GM18858 (cell line): Measurements from ENCODE around the gene ADGRA3.

ENCODE experiments used
- ATAC-seq: cut with Tn5 transposase; IDR thresholded peaks from one replicate; pipeline ENCODE4 v1.9.1; 2021; ENCODE audit not compliant: unreplicated experiment

Gene ADGRA3, protein sequence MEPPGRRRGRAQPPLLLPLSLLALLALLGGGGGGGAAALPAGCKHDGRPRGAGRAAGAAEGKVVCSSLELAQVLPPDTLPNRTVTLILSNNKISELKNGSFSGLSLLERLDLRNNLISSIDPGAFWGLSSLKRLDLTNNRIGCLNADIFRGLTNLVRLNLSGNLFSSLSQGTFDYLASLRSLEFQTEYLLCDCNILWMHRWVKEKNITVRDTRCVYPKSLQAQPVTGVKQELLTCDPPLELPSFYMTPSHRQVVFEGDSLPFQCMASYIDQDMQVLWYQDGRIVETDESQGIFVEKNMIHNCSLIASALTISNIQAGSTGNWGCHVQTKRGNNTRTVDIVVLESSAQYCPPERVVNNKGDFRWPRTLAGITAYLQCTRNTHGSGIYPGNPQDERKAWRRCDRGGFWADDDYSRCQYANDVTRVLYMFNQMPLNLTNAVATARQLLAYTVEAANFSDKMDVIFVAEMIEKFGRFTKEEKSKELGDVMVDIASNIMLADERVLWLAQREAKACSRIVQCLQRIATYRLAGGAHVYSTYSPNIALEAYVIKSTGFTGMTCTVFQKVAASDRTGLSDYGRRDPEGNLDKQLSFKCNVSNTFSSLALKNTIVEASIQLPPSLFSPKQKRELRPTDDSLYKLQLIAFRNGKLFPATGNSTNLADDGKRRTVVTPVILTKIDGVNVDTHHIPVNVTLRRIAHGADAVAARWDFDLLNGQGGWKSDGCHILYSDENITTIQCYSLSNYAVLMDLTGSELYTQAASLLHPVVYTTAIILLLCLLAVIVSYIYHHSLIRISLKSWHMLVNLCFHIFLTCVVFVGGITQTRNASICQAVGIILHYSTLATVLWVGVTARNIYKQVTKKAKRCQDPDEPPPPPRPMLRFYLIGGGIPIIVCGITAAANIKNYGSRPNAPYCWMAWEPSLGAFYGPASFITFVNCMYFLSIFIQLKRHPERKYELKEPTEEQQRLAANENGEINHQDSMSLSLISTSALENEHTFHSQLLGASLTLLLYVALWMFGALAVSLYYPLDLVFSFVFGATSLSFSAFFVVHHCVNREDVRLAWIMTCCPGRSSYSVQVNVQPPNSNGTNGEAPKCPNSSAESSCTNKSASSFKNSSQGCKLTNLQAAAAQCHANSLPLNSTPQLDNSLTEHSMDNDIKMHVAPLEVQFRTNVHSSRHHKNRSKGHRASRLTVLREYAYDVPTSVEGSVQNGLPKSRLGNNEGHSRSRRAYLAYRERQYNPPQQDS (N-terminal part only)

DNA sequence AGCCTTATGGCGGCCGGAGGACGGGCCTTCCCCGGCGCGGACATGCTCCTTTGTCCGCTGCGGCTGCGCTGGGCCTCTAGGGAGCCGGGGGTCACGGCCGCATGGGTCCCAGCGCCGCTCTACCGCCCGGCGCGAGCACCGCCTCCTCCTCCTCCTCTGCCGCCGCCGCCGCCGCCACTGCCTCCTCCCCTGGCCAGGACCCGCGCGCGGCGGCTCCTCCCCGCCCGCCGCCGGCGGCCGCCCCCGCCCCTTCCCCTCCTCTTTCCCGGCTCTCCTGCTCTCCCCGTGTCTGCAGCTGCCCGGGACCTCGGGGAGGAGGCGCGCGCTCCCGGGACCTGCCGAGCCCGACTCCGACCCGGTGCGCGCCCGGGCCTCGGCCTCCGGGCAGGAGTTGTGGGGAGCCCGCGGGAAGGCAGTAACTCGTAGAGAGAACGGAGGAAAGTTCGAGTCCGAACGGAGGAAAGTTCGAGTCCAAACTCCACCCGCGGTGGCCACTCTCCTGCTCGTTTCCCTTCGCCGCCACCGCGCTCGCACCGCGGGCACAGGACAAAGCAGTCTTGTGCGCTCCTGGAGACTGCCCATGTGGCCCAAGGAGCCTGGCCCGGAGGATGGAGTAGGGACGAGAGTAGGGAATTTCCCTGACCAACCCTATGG is at the start of gene ADGRA3:
TSS of gene ADGRA3 (minus strand) at position 179 of the 654 bp plus-strand sequence. CDS start 282 bp downstream, outside the sequence.
- no peak for ATAC-seq

- ATAC-seq, result no peak
Measured at GRCh38 chr4:22556495-22556894, 40.6 kb upstream of the ADGRA3 start.

DNA sequence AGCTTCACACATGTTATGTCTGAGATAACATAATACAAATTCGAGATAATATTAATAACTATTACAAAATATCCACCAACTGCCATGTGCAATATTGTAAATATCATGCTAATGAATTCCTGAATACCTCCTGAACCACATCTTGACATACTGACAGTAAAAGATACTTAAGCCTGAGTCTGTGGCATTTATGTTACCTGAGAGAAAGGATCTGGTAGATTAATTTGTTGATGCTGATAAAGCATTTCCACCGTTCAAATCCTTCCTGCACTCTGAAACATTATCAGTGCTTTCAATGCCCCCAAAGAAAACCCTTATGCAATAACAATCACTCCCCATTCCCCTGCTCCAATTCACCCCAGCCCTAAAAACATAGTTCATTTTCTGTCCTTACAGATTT is 38.8 kb upstream of the ADGRA3 start:
- ATAC-seq, result no peak

GRCh38 chr4:22553560-22553959 is 37.7 kb upstream of the ADGRA3 start:
- no peak for ATAC-seq

- ATAC-seq, result no peak
Measured at GRCh38 chr4:22552812-22553211, 36.9 kb upstream of the ADGRA3 start.

- no peak for ATAC-seq
Measured at GRCh38 chr4:22551550-22551949, 35.7 kb upstream of the ADGRA3 start.

DNA sequence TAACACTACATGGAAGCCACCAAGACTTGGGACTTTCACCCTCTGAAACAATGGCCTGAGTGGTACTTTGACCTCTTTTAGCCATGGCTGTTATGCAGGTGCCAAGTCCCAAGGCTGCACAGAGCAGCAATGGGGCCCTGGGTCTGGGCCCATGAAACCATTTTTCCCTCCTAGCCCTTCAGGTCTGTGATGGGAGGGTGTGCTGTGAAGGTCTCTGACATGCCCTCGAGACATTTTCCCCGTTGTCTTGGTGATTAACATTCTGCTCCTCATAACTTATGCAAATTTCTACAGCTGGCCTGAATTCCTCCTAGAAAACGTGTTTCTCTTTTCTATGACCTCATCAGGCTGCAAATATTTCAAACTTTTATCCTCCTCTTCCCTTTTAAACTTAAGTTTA is 30.4 kb upstream of the ADGRA3 start:
- ATAC-seq, result no peak

- ATAC-seq, result no peak
Measured at GRCh38 chr4:22539251-22539650, 23.4 kb upstream of the ADGRA3 start.

DNA sequence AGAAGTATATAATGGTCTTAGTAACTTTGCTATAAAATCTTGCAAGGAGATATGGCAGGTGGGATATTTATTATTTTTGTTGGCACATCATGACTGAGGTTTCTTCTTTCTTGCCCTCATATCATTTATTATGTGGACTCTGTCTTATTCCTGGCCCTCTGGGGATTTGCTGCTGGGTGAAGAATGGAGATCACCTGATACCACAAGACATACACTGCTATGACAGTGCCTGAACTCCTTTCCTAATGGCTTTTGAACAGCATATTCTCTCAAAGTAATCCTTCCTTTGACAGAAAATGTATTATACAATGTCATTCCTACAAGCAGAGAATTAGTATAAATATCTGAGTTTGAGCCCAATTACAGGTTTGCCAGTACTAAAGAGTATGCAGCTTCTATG is 22.0 kb upstream of the ADGRA3 start:
- ATAC-seq, result no peak

- no peak for ATAC-seq
Measured at GRCh38 chr4:22534374-22534773, 18.5 kb upstream of the ADGRA3 start.

- no peak for ATAC-seq
Measured at GRCh38 chr4:22532896-22533295, 17.0 kb upstream of the ADGRA3 start.

DNA sequence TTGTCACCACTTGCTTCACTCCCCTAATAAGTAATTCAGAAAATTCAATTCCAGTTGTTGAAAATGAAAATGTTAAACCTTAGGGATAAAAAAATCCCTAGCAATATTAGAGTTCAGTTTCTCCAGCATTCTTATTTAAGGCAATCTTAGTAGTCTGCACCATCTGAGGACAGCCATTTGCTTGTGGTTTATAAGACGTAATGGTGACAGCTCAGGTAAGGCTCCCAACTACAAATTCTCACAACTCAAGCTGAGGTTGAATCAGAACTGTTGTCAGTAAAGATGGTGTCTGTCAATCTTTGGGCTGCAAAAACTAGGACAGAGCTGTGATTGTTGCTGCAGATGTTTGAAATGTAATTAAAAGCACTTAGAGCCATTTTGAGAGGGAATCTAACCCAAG is 16.3 kb upstream of the ADGRA3 start:
- no peak for ATAC-seq

DNA sequence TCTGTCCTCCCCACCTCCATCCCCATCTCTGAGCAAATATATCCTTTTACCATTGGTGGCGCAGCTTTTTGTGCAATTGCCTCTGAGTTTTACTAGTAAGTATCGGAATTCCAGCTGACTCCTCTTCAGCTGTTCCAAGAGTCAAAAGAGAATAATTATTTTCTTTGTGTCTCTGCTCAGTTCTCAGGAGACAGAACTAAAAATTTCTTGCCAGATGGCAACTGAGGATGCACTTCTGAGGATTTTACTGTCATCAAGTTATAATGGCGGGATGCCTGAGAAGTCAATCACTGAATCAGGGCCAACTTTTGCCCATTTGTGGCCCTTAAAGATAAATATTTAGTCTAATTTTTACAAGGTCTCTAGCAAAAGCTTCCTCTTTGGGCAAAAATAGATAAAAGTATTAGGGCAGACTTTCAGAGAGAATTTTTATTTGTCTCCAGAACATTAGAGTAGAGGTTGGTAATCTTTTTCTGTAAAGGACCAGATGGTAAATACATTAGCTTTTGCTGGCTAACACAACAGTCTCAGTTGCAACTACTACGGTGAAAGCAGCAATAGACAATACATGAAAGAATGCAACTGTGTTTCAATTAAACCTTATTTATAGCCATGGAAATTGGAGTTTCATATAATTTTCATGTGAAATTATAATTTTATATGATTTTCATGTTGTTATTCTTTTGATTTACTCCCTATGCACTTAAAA is 15.6 kb upstream of the ADGRA3 start:
- no peak for ATAC-seq

DNA sequence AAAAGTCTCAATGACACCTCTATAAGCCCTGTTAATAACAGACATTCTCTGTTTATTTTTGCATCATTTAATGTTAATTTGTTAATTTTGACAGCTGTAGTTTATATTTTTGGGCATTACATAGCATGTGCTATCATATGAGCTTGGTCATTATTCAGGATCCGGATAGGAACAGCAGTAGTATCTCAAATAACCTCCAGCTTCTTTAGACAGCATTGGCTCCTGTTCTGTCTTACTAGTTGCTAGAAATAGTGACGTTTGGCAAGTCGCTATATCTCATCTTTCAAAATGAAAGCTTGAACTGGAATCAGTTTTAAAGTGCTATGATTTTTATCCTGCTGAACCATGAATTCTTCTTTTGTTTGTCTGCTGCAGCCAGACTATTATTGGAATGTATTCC is 9.0 kb upstream of the ADGRA3 start:
- ATAC-seq, result no peak

DNA sequence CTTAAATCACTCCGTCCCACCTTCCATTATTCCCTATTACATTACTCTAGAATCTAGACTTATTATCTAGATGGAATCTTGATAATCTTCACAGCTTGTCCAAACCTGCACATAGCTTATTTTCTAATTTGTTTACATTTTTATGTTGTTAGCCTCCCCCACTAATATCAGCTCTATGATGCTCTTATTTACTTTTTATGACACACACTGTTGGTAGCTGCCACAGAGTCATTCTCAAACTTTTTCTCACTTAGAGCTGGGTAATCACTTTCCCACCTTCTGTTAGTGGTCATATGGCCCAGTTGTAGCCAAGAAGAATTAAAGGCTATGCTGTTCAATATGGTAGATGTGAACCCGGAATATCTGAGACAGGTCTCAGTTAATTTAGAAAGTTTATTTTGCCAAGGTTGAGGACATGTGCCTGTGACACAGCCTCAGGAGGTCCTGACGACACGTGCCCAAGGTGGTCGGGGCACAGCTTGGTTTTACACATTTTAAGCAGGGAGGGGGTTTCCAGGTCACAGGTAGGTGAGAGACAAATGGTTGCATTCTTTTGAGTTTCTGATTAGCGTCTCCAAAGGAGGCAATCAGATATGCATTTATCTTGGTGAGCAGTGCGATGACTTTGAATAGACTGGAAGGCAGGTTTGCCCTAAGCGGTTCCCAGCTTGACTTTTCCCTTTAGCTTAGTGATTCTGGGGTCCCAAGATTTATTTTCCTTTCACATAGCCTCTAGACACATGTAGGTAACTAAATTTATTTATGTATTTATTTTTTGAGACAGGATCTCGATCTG is 7.0 kb upstream of the ADGRA3 start:
- ATAC-seq, result no peak

- ATAC-seq, result no peak
Measured at GRCh38 chr4:22522206-22522605, 6.3 kb upstream of the ADGRA3 start.

- no peak for ATAC-seq
Measured at GRCh38 chr4:22521240-22521639, 5.4 kb upstream of the ADGRA3 start.

DNA sequence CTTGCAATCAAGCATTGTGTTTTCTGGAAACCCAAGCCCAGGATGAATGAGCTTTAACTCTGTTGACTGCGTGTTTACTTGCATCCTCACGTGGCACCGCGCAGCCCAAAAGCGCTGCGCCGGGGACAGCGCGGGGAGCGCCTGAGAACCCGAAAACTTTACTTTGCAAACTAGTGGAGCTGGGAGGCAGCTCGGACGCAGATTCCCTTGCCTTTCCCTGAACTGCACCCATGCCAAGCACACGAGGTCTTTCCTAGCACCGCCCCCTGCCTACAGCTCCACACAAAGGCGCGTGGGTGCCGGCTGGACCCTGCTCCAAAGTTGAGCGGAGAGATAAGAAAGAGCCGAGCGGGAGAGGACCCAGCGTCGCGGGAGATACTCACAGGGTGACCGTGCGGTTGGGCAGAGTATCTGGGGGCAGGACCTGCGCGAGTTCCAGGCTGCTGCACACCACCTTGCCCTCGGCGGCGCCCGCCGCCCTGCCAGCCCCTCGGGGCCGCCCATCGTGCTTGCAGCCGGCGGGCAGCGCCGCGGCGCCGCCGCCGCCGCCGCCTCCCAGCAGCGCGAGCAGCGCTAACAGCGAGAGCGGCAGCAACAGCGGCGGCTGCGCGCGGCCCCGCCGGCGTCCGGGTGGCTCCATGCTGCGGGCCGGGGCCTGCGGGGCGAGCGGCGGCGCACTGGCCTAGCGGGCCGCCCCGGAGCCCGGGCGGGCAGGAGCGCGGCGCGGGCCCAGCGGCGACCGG is 550 bp downstream of the ADGRA3 start:
- ATAC-seq, result no peak

GRCh38 chr4:22514481-22514880 is 1.4 kb downstream of the ADGRA3 start:
- no peak for ATAC-seq
